Neural cell (in vitro differentiated cells): Measurements from ENCODE around the gene RSBN1.

Source experiments
- EP300 ChIP-seq: fragments of 450-650 bp; conservative IDR thresholded peaks from 2 replicates; pipeline ENCODE4 v1.6.1; 2014; ENCODE audit warnings: antibody characterized with exemption, mild to moderate bottlenecking, moderate library complexity; ENCODE audit not compliant: poor library complexity, severe bottlenecking
- EZH2 ChIP-seq: fragments of 200-600, 300-800 bp; shearing (Covaris generic), sonication (generic); IDR thresholded peaks from 2 replicates; pipeline ENCODE4 v1.6.1; 2014; ENCODE audit warnings: antibody characterized with exemption, low read length, borderline replicate concordance, mild to moderate bottlenecking; ENCODE audit not compliant: insufficient read depth, poor library complexity, severe bottlenecking
- MXI1 ChIP-seq: fragments of 450-650 bp; conservative IDR thresholded peaks from 2 replicates; pipeline ENCODE4 v1.6.1; 2014; ENCODE audit warnings: antibody characterized with exemption, mild to moderate bottlenecking; ENCODE audit not compliant: poor library complexity, severe bottlenecking
- POLR2AphosphoS5 ChIP-seq: IDR thresholded peaks from 2 replicates; pipeline ENCODE4 v1.6.1; 2012
- RAD21 ChIP-seq: fragments of 450-650 bp; conservative IDR thresholded peaks from 2 replicates; pipeline ENCODE4 v1.6.1; 2014; ENCODE audit warnings: antibody characterized with exemption, mild to moderate bottlenecking, moderate library complexity
- SMC3 ChIP-seq: fragments of 450-650 bp; conservative IDR thresholded peaks from 2 replicates; pipeline ENCODE4 v1.6.1; 2014; ENCODE audit warnings: antibody characterized with exemption, mild to moderate bottlenecking, moderate library complexity; ENCODE audit not compliant: poor library complexity
- TAF1 ChIP-seq: IDR thresholded peaks from 2 replicates; pipeline ENCODE4 v1.6.1; 2012; ENCODE audit warnings: low read depth
- TF ChIP-seq, protein P1 (sequence below): fragments of 450-650 bp; IDR thresholded peaks from 2 replicates; pipeline ENCODE4 v1.5.1; 2014; ENCODE audit warnings: antibody characterized with exemption, mild to moderate bottlenecking, moderate library complexity; ENCODE audit not compliant: poor library complexity, severe bottlenecking
- TF ChIP-seq, protein P2 (sequence below): IDR thresholded peaks from 2 replicates; pipeline ENCODE4 v1.6.1; 2012; ENCODE audit warnings: borderline replicate concordance

DNA sequence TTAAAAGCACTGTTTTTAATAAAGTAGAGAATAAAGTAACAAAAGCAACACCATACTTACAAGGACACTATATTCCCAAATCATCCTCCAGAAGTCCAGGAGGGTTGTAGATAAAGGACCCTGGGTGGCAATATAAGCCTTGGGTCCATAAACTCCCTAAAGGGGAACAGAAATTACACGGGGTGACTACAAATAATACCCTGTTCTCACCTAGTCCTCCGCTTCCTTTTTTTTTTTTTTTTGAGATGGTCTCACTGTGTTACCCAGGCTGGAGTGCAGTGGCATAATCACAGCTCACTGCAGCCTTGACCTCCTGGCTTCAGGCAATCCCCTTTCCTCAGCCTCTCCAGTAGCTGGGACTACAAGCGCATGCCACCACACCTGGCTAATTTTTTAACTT, 46.1 kb upstream of the RSBN1 start:
- TF ChIP-seq, protein P1, sequence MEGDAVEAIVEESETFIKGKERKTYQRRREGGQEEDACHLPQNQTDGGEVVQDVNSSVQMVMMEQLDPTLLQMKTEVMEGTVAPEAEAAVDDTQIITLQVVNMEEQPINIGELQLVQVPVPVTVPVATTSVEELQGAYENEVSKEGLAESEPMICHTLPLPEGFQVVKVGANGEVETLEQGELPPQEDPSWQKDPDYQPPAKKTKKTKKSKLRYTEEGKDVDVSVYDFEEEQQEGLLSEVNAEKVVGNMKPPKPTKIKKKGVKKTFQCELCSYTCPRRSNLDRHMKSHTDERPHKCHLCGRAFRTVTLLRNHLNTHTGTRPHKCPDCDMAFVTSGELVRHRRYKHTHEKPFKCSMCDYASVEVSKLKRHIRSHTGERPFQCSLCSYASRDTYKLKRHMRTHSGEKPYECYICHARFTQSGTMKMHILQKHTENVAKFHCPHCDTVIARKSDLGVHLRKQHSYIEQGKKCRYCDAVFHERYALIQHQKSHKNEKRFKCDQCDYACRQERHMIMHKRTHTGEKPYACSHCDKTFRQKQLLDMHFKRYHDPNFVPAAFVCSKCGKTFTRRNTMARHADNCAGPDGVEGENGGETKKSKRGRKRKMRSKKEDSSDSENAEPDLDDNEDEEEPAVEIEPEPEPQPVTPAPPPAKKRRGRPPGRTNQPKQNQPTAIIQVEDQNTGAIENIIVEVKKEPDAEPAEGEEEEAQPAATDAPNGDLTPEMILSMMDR: no peak
- no peak for TF ChIP-seq MXI1
- TF ChIP-seq EZH2: no peak
- no peak for TF ChIP-seq EP300
- TF ChIP-seq POLR2AphosphoS5: no peak
- no peak for TF ChIP-seq RAD21
- no peak for TF ChIP-seq SMC3
- no peak for TF ChIP-seq TAF1
- TF ChIP-seq, protein P2, sequence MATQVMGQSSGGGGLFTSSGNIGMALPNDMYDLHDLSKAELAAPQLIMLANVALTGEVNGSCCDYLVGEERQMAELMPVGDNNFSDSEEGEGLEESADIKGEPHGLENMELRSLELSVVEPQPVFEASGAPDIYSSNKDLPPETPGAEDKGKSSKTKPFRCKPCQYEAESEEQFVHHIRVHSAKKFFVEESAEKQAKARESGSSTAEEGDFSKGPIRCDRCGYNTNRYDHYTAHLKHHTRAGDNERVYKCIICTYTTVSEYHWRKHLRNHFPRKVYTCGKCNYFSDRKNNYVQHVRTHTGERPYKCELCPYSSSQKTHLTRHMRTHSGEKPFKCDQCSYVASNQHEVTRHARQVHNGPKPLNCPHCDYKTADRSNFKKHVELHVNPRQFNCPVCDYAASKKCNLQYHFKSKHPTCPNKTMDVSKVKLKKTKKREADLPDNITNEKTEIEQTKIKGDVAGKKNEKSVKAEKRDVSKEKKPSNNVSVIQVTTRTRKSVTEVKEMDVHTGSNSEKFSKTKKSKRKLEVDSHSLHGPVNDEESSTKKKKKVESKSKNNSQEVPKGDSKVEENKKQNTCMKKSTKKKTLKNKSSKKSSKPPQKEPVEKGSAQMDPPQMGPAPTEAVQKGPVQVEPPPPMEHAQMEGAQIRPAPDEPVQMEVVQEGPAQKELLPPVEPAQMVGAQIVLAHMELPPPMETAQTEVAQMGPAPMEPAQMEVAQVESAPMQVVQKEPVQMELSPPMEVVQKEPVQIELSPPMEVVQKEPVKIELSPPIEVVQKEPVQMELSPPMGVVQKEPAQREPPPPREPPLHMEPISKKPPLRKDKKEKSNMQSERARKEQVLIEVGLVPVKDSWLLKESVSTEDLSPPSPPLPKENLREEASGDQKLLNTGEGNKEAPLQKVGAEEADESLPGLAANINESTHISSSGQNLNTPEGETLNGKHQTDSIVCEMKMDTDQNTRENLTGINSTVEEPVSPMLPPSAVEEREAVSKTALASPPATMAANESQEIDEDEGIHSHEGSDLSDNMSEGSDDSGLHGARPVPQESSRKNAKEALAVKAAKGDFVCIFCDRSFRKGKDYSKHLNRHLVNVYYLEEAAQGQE: no peak
